ENCODE results near the gene FBXO15. TPM values are rescaled to one million over a fixed set of nuclear protein-coding genes. Genes with fewer than 3 reads are reported as not detected.

The FBXO15 gene
- total RNA-seq, 2 experiments from 2014 or later, result 1.2 to 1.3 TPM

DNA sequence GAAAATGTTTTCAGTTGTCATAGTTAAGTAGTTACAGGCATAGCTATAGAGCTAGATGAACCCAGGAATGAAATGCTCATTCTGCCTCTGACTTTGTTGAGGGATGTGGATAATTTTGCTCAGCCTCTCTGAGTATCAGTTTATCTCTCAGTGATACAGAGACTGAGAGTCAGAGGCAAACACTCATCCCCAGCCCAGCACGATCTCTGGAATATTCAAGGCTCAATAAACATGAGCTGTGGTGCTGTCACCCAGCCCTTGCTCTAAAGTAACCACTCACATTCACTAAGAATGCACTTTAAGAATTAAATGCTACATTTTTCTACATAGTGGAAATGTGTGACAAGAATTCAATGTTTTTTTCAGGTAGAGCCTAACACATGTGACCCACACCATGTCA is 31.2 kb upstream of the FBXO15 start:
- H3K27ac Mint-ChIP-seq, result no peak overlapping the region
- no peaks in the 10 kb centered on the region for H3K9me3 Mint-ChIP-seq
- CTCF ChIA-PET, result interaction anchor here (1.2 to 1.4 kb wide), 2 partner anchors 18 to 25 kb away, joined by 3 read pairs; no protein-coding TSS in a partner anchor
- intact Hi-C loops (cut with micrococcal nuclease), result no loop called here
- no peaks in the 10 kb centered on the region for H3K36me3 Mint-ChIP-seq (ENCODE audit: low read depth)
- H3K27me3 Mint-ChIP-seq (ENCODE audit: low read depth), result peaks cover 10% of the 10 kb centered on the region
- no peak for DNase-seq
- H3K4me1 Mint-ChIP-seq (ENCODE audit: low read depth), result no peaks in the 10 kb centered on the region
- H3K4me3 Mint-ChIP-seq, result no peak overlapping the region

DNA sequence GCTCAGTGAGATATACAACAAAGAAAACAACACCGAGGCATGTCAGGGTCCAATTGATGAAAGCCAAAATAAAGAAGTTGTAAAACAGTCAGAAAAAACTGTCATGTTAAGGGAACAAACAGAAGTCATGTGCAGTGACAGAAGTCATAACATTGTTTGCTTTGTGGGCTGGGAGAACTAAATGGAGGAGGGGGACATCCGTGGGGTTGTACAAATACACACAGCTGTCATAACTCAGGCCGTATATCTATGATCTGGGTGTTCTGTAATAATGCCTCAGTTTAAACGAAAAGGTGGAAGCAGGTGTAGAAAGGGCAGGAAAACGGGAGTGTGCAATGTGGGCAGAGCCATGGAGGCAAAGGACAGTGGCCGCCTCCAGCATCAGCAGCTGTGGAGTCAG is 28.0 kb upstream of the FBXO15 start:
- Mint-ChIP-seq H3K36me3 (ENCODE audit: low read depth) (no peaks in the 10 kb centered on the region), H3K27ac (no peak overlapping the region), H3K4me3 (no peak overlapping the region), H3K27me3 (ENCODE audit: low read depth) (peaks cover 16% of the 10 kb centered on the region), H3K9me3 (no peaks in the 10 kb centered on the region), H3K4me1 (ENCODE audit: low read depth) (no peaks in the 10 kb centered on the region)
- CTCF ChIA-PET, result interaction anchor here (0.7 to 0.9 kb wide), 2 partner anchors 9 to 64 kb away, joined by 3 read pairs; no protein-coding TSS in a partner anchor
- no peak for DNase-seq
- intact Hi-C loops (cut with micrococcal nuclease), result no loop called here

DNA sequence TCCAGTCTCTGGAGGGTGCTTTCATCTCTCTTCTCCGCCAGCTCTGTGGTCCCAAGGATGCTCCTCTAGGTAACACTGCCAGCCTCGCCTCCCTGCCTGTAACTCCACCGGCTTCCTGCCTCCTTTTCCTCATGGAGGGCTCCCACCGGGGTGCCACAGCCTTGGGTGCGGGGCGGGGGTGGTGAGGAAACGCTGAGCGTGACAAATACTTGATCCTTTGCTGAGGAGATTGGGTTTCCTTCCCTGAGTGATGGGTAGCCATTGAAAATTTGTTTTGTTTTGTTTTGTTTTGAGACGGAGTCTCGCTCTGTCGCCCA is 25.8 kb upstream of the FBXO15 start:
- Mint-ChIP-seq H3K36me3 (ENCODE audit: low read depth) (no peaks in the 10 kb centered on the region), H3K4me1 (ENCODE audit: low read depth) (no peaks in the 10 kb centered on the region), H3K27me3 (ENCODE audit: low read depth) (peaks cover 16% of the 10 kb centered on the region), H3K27ac (no peak overlapping the region), H3K9me3 (no peaks in the 10 kb centered on the region), H3K4me3 (no peak overlapping the region)
- intact Hi-C loops (cut with micrococcal nuclease), result no loop called here
- CTCF ChIA-PET, result no interaction called here
- DNase-seq, result no peak

DNA sequence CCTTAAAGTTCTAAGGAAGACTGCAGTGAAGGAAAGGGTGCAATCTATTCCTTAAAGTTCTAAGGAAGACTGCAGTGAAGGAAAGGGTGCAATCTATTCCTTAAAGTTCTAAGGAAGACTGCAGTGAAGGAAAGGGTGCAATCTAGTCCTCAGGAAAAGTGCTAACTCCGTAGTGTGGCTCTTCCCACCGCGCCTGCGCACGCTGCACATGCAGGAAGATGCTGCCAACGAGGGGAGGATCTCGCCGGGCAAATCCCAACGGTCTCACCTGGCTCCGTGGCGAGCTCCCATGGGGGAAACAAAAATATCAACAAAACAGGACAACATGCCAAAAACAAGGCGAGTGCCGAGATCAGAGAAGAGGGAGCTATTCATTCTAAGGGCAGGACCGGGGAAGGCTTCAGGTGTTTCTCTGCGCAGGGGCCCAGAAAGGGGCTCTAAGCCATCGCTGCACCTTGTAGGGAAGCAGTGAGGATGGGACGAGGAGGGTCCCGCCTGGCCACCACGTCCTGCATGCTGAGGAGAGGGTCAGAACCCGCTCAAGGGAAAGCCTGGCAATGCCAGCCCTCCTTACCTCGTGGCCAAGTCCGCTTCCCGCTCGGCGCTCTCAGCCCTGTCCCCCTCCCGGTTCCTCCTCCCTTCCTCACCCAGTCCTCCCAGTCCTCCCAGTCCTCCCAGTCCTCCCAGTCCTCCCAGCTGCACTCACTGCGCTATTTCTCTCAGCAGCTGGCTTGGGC is 25.2 kb upstream of the FBXO15 start:
- H3K36me3 Mint-ChIP-seq (ENCODE audit: low read depth), result no peaks in the 10 kb centered on the region
- CTCF ChIA-PET, result no interaction called here
- H3K27ac Mint-ChIP-seq, result no peak overlapping the region

DNA sequence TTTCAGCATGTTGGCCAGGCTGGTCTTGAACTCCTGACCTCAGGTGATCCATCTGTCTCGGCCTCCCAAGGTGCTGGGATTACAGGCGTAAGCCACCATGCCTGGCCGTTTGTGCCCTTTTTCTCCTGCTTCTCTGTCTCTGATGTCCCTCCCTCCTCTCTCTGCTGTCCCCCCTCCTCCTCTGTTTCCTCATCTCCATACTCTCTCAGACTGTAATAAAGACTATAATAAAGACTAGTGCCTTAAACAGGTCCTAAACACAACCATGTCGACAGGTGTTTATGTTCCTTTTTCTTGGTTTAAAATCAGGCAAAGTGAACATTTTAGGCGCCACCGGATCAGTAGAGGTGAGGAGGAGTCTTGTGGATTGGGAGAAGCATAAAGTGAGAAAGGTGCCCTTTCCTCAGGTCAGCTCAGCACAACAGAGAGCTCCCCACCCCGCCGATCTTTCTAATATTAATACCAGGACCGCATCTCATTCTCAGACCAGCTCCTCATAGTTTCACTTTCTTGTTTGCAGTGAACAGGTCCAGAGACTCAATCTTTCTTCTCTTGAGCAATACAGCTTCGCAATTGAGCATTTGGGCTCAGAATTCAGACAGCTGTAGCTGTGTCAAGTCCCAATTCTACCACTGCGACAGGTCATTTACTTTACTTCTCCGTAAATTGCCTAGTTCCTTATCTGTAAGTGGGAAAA is 24.4 kb upstream of the FBXO15 start:
- DNase-seq, result no peak
- CTCF ChIA-PET, result no interaction called here
- H3K36me3 Mint-ChIP-seq (ENCODE audit: low read depth), result no peaks in the 10 kb centered on the region
- intact Hi-C loops (cut with micrococcal nuclease), result no loop called here
- no peak overlapping the region for H3K27ac Mint-ChIP-seq
- H3K4me1 Mint-ChIP-seq (ENCODE audit: low read depth), result no peaks in the 10 kb centered on the region
- H3K4me3 Mint-ChIP-seq, result no peak overlapping the region
- H3K9me3 Mint-ChIP-seq, result no peaks in the 10 kb centered on the region
- H3K27me3 Mint-ChIP-seq (ENCODE audit: low read depth), result peaks cover 15% of the 10 kb centered on the region

More for the DNA sequence above, 25.2 kb upstream of the FBXO15 start:
- Mint-ChIP-seq H3K9me3 (no peaks in the 10 kb centered on the region), H3K4me3 (no peak overlapping the region), H3K27me3 (ENCODE audit: low read depth) (peaks cover 16% of the 10 kb centered on the region), H3K4me1 (ENCODE audit: low read depth) (no peaks in the 10 kb centered on the region)
- intact Hi-C loops (cut with micrococcal nuclease), result no loop called here
- no peak for DNase-seq

DNA sequence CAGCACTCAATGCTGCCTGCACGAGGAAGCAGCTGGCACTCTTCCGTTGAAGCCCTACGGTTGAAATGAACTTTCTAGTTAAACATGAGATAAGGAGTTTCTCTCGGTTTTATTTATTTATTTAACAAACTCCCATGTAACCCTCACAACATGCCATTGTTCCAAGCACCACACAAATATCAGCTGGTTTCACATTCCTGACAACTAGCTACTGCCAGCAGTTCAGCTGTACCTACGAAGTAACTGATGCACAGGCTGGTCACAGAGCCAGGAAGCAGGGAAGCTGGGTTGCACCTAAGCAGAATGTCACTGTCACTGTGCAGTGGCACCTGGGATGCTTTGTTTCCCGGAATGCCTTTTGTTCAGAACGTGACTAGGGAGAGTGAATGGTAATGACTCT is 18.8 kb upstream of the FBXO15 start:
- H3K9me3 Mint-ChIP-seq, result no peaks in the 10 kb centered on the region
- H3K27ac Mint-ChIP-seq, result no peak overlapping the region
- intact Hi-C loops (cut with micrococcal nuclease), result no loop called here
- no peaks in the 10 kb centered on the region for H3K4me1 Mint-ChIP-seq (ENCODE audit: low read depth)
- CTCF ChIA-PET, result interaction anchor here (0.7 to 1.3 kb wide), 6 partner anchors 9 to 327 kb away, joined by 3 to 6 read pairs (median 3); no protein-coding TSS in a partner anchor
- DNase-seq, result no peak
- no peak overlapping the region for H3K4me3 Mint-ChIP-seq
- peaks cover 9% of the 10 kb centered on the region for H3K36me3 Mint-ChIP-seq (ENCODE audit: low read depth)
- no peaks in the 10 kb centered on the region for H3K27me3 Mint-ChIP-seq (ENCODE audit: low read depth)

DNA sequence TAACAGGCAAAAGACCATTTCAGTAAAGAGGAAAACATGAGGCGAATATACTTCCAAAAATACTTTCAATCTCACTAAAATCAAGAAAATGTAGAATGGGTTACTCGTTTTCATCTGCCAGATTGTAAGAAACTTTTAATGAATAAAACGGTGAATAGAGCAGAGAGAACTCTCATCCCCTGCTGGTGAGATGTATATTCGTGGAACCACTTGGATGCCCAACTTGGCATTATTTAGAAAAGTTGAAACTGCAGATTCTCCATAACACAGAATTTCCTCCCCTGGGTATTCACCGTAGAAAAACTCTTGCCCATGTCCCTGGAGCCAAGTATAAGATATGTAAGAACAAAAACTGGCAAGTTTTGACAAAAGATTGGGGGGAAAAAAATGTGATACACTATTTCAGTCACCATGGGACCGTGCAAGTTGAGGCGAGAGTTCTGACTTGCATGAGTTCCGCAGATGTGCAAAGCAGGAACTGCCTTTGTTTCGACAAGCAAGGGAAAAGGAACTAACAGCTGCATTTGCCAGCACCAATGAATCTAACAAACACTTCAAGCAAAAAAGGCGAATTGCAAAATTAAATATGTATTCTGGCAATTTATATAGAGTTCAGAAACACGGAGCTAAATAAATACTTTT is 15.5 kb upstream of the FBXO15 start:
- Mint-ChIP-seq H3K27me3 (ENCODE audit: low read depth) (no peaks in the 10 kb centered on the region), H3K9me3 (no peaks in the 10 kb centered on the region), H3K27ac (no peak overlapping the region)

DNA sequence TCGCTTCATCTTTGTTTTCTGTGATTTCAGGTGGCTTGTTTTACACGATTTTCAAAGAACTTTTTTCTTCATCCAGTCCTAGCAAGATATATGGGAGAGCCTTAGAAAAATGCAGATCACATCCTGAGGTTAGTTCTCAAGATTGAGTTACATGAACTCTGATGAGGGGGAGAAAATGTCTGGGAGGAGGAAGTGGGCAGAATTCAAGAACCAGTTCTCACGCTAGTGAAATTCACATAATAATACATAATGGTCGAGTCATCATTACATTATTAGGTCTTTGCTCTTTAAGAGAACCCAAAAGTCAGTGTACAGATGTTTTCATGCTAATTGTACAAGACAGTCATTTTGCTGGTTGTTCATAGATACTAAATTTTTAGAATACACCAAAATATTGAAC is 7.6 kb upstream of the FBXO15 start:
- H3K4me3 Mint-ChIP-seq, result no peak overlapping the region
- CTCF ChIA-PET, result interaction anchor here (0.6 kb wide), 2 partner anchors 9 to 397 kb away, joined by 3 to 4 read pairs; no protein-coding TSS in a partner anchor
- H3K27me3 Mint-ChIP-seq (ENCODE audit: low read depth), result no peaks in the 10 kb centered on the region
- peaks cover 44% of the 10 kb centered on the region for H3K36me3 Mint-ChIP-seq (ENCODE audit: low read depth)
- H3K27ac Mint-ChIP-seq, result no peak overlapping the region
- peaks cover 32% of the 10 kb centered on the region for H3K4me1 Mint-ChIP-seq (ENCODE audit: low read depth)
- H3K9me3 Mint-ChIP-seq, result no peaks in the 10 kb centered on the region
- DNase-seq, result no peak
- intact Hi-C loops (cut with micrococcal nuclease), result no loop called here

More for the DNA sequence above, 15.5 kb upstream of the FBXO15 start:
- CTCF ChIA-PET, result interaction anchor here (2.7 kb wide), 1 partner anchor 81 kb away, joined by 11 read pairs; no protein-coding TSS in a partner anchor
- intact Hi-C loops (cut with micrococcal nuclease), result no loop called here
- Mint-ChIP-seq H3K4me1 (ENCODE audit: low read depth) (no peaks in the 10 kb centered on the region), H3K4me3 (no peak overlapping the region), H3K36me3 (ENCODE audit: low read depth) (peaks cover 27% of the 10 kb centered on the region)
- no peak for DNase-seq

DNA sequence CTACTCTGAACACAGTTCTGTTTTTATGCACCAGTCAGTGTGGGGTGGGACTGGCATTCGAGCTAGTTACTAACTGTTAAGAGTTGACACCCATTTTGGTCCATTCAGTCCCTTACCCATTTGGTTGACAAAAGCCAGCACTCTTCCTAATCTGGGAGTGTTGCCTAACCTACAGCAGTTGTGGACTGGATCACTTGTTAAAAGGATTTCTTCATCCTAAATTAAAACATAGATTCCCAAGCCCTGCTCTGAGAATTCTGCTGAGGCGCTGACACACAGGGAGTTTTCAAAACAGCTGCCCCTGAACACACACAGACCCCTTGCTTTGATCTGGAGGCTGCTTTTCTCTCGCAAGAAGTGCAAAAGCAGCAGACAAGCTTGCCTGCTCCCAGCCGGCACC is 7.1 kb upstream of the FBXO15 start:
- Mint-ChIP-seq H3K27ac (no peak overlapping the region), H3K4me3 (no peak overlapping the region), H3K27me3 (ENCODE audit: low read depth) (no peaks in the 10 kb centered on the region), H3K36me3 (ENCODE audit: low read depth) (peaks cover 47% of the 10 kb centered on the region), H3K4me1 (ENCODE audit: low read depth) (peaks cover 36% of the 10 kb centered on the region), H3K9me3 (no peaks in the 10 kb centered on the region)
- CTCF ChIA-PET, result interaction anchor here (0.6 kb wide), 2 partner anchors 9 to 397 kb away, joined by 3 to 4 read pairs; no protein-coding TSS in a partner anchor
- intact Hi-C loops (cut with micrococcal nuclease), result no loop called here
- no peak for DNase-seq

DNA sequence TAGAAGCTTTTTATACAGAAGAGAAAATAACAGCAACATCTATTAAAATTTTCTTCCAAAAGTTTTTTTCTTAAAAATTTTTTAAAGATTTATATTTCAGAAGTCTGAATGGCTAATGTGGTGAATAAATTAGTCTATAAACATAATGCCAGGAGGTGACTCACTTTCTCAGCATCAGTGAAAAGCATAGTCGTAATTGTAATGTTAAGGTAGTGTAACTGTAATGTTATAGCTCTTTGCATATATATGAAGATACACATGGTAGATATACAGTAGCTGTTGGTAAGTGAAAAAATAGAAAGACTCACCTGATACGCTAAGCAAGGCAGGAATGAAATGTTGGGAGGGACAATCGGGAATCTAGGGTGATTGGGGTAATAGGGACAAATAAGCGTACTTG is 6.2 kb upstream of the FBXO15 start:
- H3K27ac Mint-ChIP-seq, result no peak overlapping the region
- no peak for DNase-seq
- no peaks in the 10 kb centered on the region for H3K27me3 Mint-ChIP-seq (ENCODE audit: low read depth)
- intact Hi-C loops (cut with micrococcal nuclease), result no loop called here
- peaks cover 43% of the 10 kb centered on the region for H3K36me3 Mint-ChIP-seq (ENCODE audit: low read depth)
- CTCF ChIA-PET, result interaction anchor here (0.6 to 3.2 kb wide), 4 partner anchors 13 to 112 kb away, joined by 3 to 22 read pairs (median 4); no protein-coding TSS in a partner anchor
- peaks cover 44% of the 10 kb centered on the region for H3K4me1 Mint-ChIP-seq (ENCODE audit: low read depth)
- no peaks in the 10 kb centered on the region for H3K9me3 Mint-ChIP-seq
- no peak overlapping the region for H3K4me3 Mint-ChIP-seq

DNA sequence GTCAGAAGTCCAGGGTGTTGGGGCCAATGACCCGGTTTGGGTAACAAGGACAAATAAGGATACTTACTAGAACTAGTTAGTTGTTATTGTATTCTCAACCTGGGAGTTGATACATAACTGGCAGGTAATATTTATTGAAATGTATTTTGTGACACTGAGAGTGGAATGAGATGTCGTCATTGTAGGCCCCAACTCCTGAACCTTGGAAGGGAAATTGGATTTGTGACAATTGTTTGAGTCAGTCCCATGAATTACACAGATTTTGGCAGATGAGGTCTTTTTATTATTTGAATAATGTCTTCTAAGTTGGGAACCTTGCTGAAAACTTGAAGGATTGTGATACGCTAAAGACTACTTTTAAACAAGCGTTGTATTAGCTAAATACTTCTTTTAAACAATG is 5.7 kb upstream of the FBXO15 start:
- intact Hi-C loops (cut with micrococcal nuclease), result no loop called here
- peaks cover 43% of the 10 kb centered on the region for H3K36me3 Mint-ChIP-seq (ENCODE audit: low read depth)
- H3K27ac Mint-ChIP-seq, result no peak overlapping the region
- no peak for DNase-seq
- CTCF ChIA-PET, result interaction anchor here (0.6 to 3.2 kb wide), 5 partner anchors 13 to 111 kb away, joined by 3 to 22 read pairs (median 3); no protein-coding TSS in a partner anchor
- H3K27me3 Mint-ChIP-seq (ENCODE audit: low read depth), result no peaks in the 10 kb centered on the region
- no peak overlapping the region for H3K4me3 Mint-ChIP-seq
- H3K9me3 Mint-ChIP-seq, result no peaks in the 10 kb centered on the region
- H3K4me1 Mint-ChIP-seq (ENCODE audit: low read depth), result peaks cover 45% of the 10 kb centered on the region

DNA sequence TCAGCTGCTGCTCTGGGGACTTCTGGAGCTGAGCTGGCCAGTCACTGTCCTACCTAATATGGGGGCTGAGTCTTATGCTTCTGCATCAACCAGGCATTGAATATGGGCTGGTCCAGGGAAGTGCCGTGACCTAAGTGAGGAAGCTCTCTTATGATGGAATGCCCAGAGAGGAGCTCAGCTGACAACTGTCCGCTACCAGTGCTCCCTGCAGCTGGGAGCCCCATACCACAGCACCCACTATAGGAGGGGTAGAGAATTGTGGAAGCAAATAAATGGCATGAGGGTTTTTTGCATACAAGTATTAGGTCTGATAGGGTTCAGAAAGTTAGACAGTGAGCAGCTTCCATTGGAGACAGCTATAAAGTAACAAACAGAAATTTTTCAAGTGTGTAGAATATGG is 5.2 kb upstream of the FBXO15 start:
- peaks cover 41% of the 10 kb centered on the region for H3K36me3 Mint-ChIP-seq (ENCODE audit: low read depth)
- no peak overlapping the region for H3K4me3 Mint-ChIP-seq
- peaks cover 45% of the 10 kb centered on the region for H3K4me1 Mint-ChIP-seq (ENCODE audit: low read depth)
- H3K27ac Mint-ChIP-seq, result peak overlapping the region; percentile 20
- no peaks in the 10 kb centered on the region for H3K9me3 Mint-ChIP-seq
- intact Hi-C loops (cut with micrococcal nuclease), result no loop called here
- DNase-seq, result no peak
- CTCF ChIA-PET, result interaction anchor here (0.9 to 3.2 kb wide), 5 partner anchors 14 to 90 kb away, joined by 3 to 22 read pairs (median 3); no protein-coding TSS in a partner anchor
- H3K27me3 Mint-ChIP-seq (ENCODE audit: low read depth), result no peaks in the 10 kb centered on the region
